HG02870 (cell line): ENCODE results near the gene SCYL2.
"Not testable (repeated sequence)": the region's sequence is repeated elsewhere in the genome, so short reads cannot be mapped to it uniquely, and the experiment has no call there.

Experiments
- ATAC-seq: cut with Tn5 transposase; IDR thresholded peaks from one replicate; pipeline ENCODE4 v1.9.1; 2021; ENCODE audit warnings: mild to moderate bottlenecking, moderate library complexity; ENCODE audit not compliant: unreplicated experiment

SCYL2 gene

GRCh38 chr12:100265107-100265506 is 1.9 kb upstream of the SCYL2 start:
- ATAC-seq = not testable (repeated sequence)

GRCh38 chr12:100265732-100266584 is 1.0 kb upstream of the SCYL2 start:
- ATAC-seq = peak; percentile 3

GRCh38 chr12:100266585-100266834 is 467 bp upstream of the SCYL2 start:
- ATAC-seq = peak; percentile 80

GRCh38 chr12:100267603-100268281 is 765 bp downstream of the SCYL2 start:
- peak; percentile 8 for ATAC-seq

GRCh38 chr12:100268835-100269564 is 2.0 kb downstream of the SCYL2 start:
- ATAC-seq = no peak

- no peak for ATAC-seq
These were observed 6.8 kb downstream of the SCYL2 start for GRCh38 chr12:100273782-100274181.

- no peak for ATAC-seq
These were observed 7.3 kb downstream of the SCYL2 start for GRCh38 chr12:100274291-100274690.

GRCh38 chr12:100279159-100279558 is 12.2 kb downstream of the SCYL2 start:
- ATAC-seq = no peak

GRCh38 chr12:100279607-100280244 is 12.7 kb downstream of the SCYL2 start:
- ATAC-seq = no peak

GRCh38 chr12:100284556-100284955 is 17.6 kb downstream of the SCYL2 start:
- ATAC-seq = not testable (repeated sequence)

GRCh38 chr12:100289038-100289437 is 22.1 kb downstream of the SCYL2 start:
- no peak for ATAC-seq

- ATAC-seq = no peak
These were observed 23.0 kb downstream of the SCYL2 start for GRCh38 chr12:100290016-100290415.

GRCh38 chr12:100293017-100293416 is 26.0 kb downstream of the SCYL2 start:
- ATAC-seq = no peak

GRCh38 chr12:100294366-100294765 is 27.4 kb downstream of the SCYL2 start:
- ATAC-seq = not testable (repeated sequence)

GRCh38 chr12:100295764-100296555 is 29.0 kb downstream of the SCYL2 start:
- no peak for ATAC-seq

- no peak for ATAC-seq
These were observed 35.1 kb downstream of the SCYL2 start for GRCh38 chr12:100302081-100302480.

- ATAC-seq = no peak
These were observed 36.9 kb downstream of the SCYL2 start for GRCh38 chr12:100303831-100304230.

GRCh38 chr12:100304334-100304733 is 37.4 kb downstream of the SCYL2 start:
- not testable (repeated sequence) for ATAC-seq

GRCh38 chr12:100308138-100308537 is 41.2 kb downstream of the SCYL2 start:
- not testable (repeated sequence) for ATAC-seq

- ATAC-seq = no peak
These were observed 44.3 kb downstream of the SCYL2 start for GRCh38 chr12:100311317-100311716.
